ENCODE measurements around the gene KIAA0319L.

The KIAA0319L gene

DNA sequence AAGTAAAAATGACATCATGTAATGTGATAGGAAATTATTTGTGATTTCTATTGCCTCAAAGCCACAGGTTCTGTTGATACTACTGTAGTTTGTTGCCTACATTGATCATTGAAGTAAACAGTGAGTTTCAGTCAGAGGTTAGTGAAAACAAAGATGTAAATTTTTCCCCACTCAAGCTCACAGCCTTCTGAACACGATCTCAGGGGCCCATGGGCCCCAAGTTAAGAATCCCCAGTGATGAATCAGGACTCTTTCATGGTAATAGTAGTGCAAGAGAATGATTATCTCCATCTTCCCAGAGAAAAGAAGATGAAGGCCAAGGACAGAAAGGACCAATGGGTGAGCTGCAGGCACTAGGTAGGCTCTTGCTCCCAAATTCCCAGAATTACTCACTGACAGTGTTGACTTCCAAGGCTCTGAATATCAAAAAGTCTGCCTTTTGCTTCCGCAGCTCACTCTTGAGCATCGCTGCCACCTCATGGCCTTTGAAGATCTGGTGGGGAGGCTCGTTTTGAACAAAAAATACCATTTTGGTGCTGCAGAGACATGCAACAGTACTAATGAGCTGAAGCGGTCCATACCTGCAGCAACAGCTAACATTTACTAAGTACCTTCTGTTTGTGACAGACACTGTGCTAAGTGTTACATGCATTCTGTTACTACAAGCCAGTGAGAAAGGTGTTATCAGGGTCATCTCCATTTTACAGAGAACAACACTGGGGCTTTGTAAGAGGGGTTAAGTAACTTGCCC is 113.3 kb downstream of the KIAA0319L start:
- no peak for DNase-seq (ENCODE audit: low read depth in 2 of 2)

DNA sequence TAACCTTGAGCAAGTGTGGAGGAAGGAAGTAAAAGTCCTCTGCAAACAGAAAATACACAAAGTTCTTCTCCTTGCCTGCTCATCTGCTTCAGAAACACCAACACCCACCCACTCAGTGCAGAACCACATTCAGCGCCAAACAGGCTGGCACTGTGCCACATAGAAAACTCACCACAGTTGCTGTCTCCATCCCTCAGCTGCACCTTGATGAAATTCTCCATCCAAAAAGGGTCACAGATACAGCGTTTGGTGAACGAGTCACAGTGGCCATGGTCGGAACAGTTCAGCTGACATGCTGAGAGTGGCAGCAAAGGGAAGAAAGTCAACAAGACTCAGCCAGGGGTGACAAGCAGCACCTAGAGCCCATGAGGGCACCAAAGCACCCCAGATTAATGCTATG is 114.5 kb downstream of the KIAA0319L start:
- peak in 1 of 2 donors; percentile 18 for DNase-seq (ENCODE audit: low read depth in 2 of 2)

DNA sequence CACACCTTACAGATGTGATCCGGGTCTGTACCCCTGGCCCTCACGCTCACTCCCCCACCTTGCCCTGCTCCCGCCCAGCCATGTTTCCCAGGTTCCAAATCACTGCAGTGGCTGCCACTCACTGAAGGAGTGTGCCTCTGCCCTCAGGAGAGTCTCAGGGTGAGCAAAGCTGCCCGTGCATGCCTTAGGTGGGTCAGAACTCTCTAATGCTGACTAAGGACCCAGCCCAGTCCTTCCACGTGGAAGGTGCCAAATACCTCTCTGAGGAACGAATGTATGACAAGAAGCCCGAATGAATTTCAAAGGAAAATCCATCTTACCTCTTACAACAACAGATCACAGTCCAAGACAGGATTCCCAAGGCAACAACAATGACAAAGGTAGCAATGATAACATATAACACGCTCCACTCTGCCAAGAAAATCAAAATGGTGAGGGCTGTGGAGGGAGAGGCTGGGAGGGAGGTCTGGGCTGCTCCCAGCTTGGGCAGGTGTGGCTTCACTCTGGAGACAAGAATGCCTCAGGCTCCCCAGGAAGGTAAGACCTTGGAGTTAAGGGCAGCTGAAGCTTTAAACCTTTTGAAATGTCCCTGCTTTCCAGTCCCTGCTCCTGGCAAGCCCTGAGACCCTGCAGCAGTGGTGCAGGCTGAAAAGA is 115.2 kb downstream of the KIAA0319L start:
- DNase-seq (ENCODE audit: low read depth in 2 of 2), result no peak

- no peak for DNase-seq (ENCODE audit: low read depth in 2 of 2)
Observed at GRCh38 chr1:35439626-35440025, 117.6 kb downstream of the KIAA0319L start.

DNA sequence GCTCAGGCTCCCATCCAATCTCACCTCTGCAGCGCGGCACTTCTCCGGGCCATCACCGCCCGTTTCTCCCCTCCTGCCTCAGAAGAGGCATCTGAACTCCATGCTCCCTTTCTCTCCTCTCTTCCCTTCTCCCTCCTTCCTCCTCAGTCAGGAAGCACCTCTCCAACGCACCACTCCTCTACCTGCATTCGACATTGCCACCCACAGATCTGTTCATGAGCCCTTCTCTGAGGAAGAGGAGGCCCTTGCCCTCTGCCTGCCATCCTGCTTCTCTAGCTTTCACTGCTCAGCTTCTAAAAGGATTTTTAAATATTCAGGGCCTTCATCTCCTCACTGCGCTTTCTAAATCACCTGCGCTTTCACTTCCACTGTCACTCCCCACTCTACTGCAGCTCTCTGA is 120.0 kb downstream of the KIAA0319L start:
- no peak for DNase-seq (ENCODE audit: low read depth in 2 of 2)

- no peak for DNase-seq (ENCODE audit: low read depth in 2 of 2)
Observed at GRCh38 chr1:35436078-35436477, 121.1 kb downstream of the KIAA0319L start.

GRCh38 chr1:35434703-35435102 is 122.5 kb downstream of the KIAA0319L start:
- no peak for DNase-seq (ENCODE audit: low read depth in 2 of 2)

- no peak for DNase-seq (ENCODE audit: low read depth in 2 of 2)
Observed at GRCh38 chr1:35433714-35434113, 123.5 kb downstream of the KIAA0319L start.

- no peak for DNase-seq (ENCODE audit: low read depth in 2 of 2)
Observed at GRCh38 chr1:35432231-35432630, 125.0 kb downstream of the KIAA0319L start.

DNA sequence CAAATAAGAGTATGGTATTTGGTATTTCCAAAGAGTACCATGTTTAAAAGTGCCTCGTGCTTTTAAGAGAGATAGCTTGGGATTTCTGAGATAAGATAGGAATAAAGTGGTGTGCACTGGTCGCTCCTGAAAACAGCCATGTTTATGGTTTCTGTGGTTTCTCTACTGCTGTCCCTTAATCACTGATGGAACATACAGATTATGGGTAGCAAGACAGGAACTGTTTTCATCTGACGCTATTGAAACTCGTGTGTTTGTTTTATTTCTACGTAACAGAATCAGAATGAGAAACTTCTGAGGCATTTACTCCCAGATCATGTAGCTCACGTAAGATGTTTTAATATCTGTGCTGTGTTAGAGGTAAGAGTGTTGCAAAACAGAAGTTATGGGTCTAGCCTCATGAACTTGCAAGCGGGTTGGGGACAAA is 126.0 kb downstream of the KIAA0319L start:
- DNase-seq (ENCODE audit: low read depth in 2 of 2), result no peak

DNA sequence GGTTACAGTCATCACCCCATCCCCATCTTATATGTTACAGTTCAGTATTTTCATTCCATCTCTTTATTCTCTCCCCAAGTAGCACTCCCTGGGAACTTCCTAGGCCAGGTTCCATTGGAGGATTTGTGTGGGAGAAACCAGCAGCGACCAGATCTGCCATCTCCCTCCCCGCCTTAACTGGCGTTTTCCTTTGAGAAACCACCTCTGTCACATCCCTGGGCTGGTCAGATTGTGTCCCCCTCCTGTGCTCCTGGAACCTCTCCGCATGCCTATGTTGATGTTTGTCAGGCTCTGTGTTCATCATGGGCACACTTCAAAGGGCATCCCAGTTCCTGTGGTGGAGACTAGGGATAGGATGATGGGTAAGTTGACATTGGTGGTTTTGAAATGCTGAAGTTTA is 126.4 kb downstream of the KIAA0319L start:
- DNase-seq (ENCODE audit: low read depth in 2 of 2), result no peak

DNA sequence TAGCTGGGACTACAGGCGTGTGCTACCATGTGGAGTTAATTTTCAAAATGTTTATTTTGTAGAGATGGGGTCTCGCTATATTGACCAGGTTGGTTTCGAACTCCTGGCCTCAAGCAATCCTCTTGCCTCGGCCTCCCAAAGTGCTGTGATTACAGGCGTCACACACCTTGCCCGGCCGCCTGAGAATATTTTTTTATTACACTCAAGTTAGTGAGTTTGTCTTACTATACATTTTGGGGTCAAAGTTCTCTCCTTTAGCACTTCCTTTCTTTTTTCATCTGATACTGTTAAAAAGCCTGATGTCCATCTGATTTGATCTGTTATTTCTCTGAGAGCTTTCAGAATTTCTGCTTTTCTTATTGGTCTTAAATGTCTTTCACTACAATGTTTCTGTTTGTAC is 128.8 kb downstream of the KIAA0319L start:
- DNase-seq (ENCODE audit: low read depth in 2 of 2), result no peak

- no peak for DNase-seq (ENCODE audit: low read depth in 2 of 2)
Observed at GRCh38 chr1:35426097-35426586, 131.1 kb downstream of the KIAA0319L start.

GRCh38 chr1:35408925-35409324 is 148.3 kb downstream of the KIAA0319L start:
- no peak for DNase-seq (ENCODE audit: low read depth in 2 of 2)

GRCh38 chr1:35407743-35408142 is 149.5 kb downstream of the KIAA0319L start:
- no peak for DNase-seq (ENCODE audit: low read depth in 2 of 2)

- DNase-seq (ENCODE audit: low read depth in 2 of 2), result no peak
Observed at GRCh38 chr1:35406103-35406502, 151.1 kb downstream of the KIAA0319L start.

DNA sequence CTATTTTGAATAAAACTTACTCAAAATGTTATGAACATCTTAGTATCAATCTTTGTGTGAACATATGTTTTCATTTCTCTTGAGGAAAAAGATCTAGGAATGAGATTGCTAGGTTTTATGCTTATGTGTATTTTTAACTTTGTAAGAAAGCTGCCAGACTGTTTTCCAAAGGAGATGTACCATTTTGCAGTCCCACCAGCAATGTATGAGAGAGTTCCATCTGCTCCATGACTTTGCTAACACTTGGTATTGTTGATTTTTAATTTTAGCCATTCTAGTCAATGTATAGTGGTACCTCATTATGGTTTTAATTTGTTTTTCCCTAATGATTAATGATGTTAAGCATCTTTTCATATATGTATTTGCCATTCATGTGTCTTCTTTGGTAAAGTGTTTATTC is 156.2 kb downstream of the KIAA0319L start:
- DNase-seq (ENCODE audit: low read depth in 2 of 2), result no peak

DNA sequence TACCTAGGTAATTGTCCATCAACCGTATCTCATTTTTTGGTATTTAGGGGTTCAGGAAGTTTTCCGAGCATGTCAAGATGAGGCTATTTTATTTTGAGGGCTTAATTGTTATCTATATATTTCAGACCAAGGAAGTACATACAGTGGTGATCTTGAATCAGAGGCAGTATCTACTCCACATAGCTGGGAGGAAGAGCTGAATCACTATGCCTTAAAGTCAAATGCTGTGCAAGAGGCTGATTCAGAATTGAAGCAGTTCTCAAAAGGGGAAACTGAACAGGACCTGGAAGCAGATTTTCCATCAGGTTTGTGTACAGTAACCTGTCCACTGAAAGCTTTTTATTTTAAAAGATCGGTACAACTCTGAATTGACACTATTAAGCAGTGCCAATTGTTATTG is 158.5 kb downstream of the KIAA0319L start:
- no peak for DNase-seq (ENCODE audit: low read depth in 2 of 2)

GRCh38 chr1:35394386-35394785 is 162.8 kb downstream of the KIAA0319L start:
- DNase-seq (ENCODE audit: low read depth in 2 of 2), result no peak

DNA sequence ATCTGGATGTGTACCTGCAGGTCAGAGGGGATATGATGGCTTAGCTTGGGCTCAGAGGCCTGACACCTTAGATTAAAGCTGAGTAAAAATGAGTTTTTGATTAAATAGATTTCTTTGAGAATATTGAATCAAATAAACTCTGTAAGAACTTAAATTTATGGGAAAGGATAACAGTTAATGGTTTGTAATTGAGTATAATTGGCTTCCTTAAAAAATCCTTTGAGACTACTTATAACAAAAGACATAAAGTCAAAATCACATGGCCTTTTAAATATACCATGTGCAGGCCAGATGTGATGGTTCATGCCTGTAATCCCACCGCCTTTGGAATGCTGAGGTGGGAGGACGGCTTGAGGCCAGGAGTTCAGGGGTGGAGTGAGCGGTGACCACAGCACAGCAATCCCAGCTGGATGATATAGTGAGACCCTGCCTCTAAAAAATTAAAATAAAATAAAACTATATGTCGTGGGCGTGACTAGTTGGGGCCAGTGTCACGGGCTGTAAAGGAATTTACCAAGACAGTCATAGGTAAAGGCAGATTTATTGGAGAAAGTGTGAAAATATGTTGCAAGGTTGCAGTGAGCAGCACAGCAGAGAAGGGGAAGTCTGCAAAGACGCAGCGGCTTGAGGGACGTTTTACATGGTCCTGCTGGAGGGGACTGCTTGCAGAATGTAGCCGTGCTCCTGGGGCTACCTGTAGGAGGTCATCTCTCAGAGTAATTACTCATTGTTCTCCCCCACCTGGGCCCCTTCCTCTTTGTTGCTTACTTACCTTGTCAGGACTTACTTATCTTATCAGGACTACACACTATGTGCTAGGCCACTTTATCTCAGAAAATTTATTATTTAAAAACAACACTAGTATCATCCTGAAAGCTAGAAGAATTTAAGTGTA is 166.4 kb downstream of the KIAA0319L start:
- DNase-seq (ENCODE audit: low read depth in 2 of 2), result no peak

- DNase-seq (ENCODE audit: low read depth in 2 of 2), result no peak
Observed at GRCh38 chr1:35386959-35387358, 170.2 kb downstream of the KIAA0319L start.

DNA sequence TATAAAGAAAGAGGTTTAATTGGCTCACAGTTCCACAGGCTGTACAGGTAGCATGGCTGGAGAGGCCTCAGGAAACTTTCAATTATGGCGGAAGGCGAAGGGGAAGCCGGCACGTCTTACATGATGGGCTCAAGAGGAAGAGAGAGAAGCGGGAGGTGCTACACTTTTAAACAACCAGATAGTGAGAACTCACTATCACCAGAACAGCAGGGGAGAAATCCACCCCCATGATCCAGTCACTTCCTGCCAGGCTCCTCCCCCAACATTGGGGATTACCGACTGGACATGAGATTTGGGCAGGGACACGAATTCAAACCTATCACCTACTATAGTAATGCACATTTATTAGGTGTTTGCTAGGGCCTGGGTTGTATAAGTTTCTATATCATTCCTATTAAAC is 170.9 kb downstream of the KIAA0319L start:
- DNase-seq (ENCODE audit: low read depth in 2 of 2), result no peak

All from stimulated activated CD8-positive, alpha-beta memory T cell treated with anti-CD3 and anti-CD28 coated beads, Interleukin-15, amount 100 ng/mL, for 4 hours (primary cell).